Brain microvascular endothelial cell (primary cell): Measurements from ENCODE around the gene SELENOM.

Experiments
- DNase-seq: peaks from one replicate; pipeline ENCODE4 v3.0.0-alpha.2; 2020
- H3K27ac ChIP-seq: fragments of 250-450 bp; sonication (Bioruptor Pico); 2 replicates; pipeline ENCODE4 v1.5.1; 2020; ENCODE audit warnings: mild to moderate bottlenecking, moderate library complexity
- H3K27me3 ChIP-seq: fragments of 250-450 bp; sonication (Bioruptor Pico); replicated peaks from 2 replicates; pipeline ENCODE4 v1.5.1; 2020; ENCODE audit warnings: mild to moderate bottlenecking
- H3K36me3 ChIP-seq: fragments of 250-450 bp; sonication (Bioruptor Pico); replicated peaks from 2 replicates; pipeline ENCODE4 v1.5.1; 2020; ENCODE audit warnings: mild to moderate bottlenecking
- H3K4me3 ChIP-seq: 2 replicates; pipeline ENCODE4 v1.5.1; 2011; ENCODE audit warnings: low read depth, mild to moderate bottlenecking, control low read depth, low read length, moderate library complexity
- in situ Hi-C: cut with HindIII; loops from 2 replicates; pipeline ENCODE4 v1.10.0; 2017; ENCODE audit warnings: low sequenced_read_pairs, low pct_ligation_motif_present
- TF ChIP-seq, protein P1 (sequence below): IDR thresholded peaks from 2 replicates; pipeline ENCODE4 v1.5.1; 2011; ENCODE audit warnings: low read depth, mild to moderate bottlenecking, moderate library complexity, low read length, control low read depth, inconsistent platforms; ENCODE audit errors: missing control alignments

Gene SELENOM

DNA sequence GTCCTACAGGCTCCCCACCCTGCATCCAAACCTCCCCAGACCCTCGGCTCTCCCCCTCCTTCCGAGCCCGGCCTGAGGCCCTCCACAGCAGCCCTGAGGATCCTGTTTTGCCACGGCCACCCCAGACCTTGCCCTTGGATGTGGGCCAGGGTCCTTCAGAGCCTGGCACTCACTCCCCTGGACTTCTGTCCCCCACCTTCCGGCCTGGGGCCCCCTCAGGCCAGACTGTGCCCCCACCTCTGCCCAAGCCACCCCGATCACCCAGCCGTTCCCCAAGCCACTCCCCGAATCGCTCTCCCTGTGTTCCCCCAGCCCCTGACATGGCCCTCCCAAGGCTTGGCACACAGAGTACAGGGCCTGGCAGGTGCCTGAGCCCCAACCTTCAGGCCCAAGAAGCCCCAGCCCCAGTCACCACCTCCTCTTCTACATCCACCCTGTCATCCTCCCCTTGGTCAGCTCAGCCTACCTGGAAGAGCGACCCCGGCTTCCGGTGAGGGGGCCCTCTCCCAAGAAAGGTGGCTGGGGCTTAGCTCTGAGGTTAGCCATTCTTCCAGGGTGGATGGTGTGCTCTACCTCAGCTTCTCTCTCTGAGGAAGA, 18.3 kb upstream of the SELENOM start:
- Histone ChIP-seq H3K4me3 (no peak overlapping the region), H3K36me3 (no peaks in the 10 kb centered on the region), H3K27ac (no peak overlapping the region), H3K27me3 (no peaks in the 10 kb centered on the region)
- TF ChIP-seq, protein P1, sequence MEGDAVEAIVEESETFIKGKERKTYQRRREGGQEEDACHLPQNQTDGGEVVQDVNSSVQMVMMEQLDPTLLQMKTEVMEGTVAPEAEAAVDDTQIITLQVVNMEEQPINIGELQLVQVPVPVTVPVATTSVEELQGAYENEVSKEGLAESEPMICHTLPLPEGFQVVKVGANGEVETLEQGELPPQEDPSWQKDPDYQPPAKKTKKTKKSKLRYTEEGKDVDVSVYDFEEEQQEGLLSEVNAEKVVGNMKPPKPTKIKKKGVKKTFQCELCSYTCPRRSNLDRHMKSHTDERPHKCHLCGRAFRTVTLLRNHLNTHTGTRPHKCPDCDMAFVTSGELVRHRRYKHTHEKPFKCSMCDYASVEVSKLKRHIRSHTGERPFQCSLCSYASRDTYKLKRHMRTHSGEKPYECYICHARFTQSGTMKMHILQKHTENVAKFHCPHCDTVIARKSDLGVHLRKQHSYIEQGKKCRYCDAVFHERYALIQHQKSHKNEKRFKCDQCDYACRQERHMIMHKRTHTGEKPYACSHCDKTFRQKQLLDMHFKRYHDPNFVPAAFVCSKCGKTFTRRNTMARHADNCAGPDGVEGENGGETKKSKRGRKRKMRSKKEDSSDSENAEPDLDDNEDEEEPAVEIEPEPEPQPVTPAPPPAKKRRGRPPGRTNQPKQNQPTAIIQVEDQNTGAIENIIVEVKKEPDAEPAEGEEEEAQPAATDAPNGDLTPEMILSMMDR, result no peak
- DNase-seq, result no peak
- in situ Hi-C loops, result no loop called here

DNA sequence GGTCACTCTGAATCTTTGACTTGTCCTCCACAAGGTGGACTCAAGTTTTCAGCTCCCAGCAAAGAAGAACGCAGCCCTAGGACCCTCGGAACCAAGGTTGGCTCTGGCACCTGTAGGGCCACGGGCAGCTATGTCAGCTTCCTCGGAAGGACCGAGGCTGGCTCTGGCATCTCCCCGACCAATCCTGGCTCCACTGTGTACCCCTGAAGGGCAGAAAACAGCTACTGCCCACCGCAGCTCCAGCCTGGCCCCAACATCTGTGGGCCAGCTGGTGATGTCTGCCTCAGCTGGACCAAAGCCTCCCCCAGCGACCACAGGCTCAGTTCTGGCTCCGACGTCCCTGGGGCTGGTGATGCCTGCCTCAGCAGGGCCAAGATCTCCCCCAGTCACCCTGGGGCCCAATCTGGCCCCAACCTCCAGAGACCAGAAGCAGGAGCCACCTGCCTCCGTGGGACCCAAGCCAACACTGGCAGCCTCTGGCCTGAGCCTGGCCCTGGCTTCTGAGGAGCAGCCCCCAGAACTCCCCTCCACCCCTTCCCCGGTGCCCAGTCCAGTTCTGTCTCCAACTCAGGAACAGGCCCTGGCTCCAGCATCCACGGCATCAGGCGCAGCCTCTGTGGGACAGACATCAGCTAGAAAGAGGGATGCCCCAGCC, 17.6 kb upstream of the SELENOM start:
- no peak overlapping the region for H3K27ac ChIP-seq
- no peaks in the 10 kb centered on the region for H3K36me3 ChIP-seq
- in situ Hi-C loops, result no loop called here
- no peak overlapping the region for H3K4me3 ChIP-seq
- no peak for DNase-seq
- TF ChIP-seq, protein P1, result no peak
- no peaks in the 10 kb centered on the region for H3K27me3 ChIP-seq

GRCh38 chr22:31124290-31124689, 16.9 kb upstream of the SELENOM start:
- no peak for DNase-seq
- no peaks in the 10 kb centered on the region for H3K36me3 ChIP-seq
- H3K4me3 ChIP-seq, result no peak overlapping the region
- in situ Hi-C loops, result no loop called here
- no peaks in the 10 kb centered on the region for H3K27me3 ChIP-seq
- TF ChIP-seq, protein P1, result no peak
- no peak overlapping the region for H3K27ac ChIP-seq

GRCh38 chr22:31123292-31123602, 15.9 kb upstream of the SELENOM start:
- Histone ChIP-seq H3K27ac (no peak overlapping the region), H3K4me3 (peak overlapping the region; percentile 55)
- in situ Hi-C loops, result no loop called here

DNA sequence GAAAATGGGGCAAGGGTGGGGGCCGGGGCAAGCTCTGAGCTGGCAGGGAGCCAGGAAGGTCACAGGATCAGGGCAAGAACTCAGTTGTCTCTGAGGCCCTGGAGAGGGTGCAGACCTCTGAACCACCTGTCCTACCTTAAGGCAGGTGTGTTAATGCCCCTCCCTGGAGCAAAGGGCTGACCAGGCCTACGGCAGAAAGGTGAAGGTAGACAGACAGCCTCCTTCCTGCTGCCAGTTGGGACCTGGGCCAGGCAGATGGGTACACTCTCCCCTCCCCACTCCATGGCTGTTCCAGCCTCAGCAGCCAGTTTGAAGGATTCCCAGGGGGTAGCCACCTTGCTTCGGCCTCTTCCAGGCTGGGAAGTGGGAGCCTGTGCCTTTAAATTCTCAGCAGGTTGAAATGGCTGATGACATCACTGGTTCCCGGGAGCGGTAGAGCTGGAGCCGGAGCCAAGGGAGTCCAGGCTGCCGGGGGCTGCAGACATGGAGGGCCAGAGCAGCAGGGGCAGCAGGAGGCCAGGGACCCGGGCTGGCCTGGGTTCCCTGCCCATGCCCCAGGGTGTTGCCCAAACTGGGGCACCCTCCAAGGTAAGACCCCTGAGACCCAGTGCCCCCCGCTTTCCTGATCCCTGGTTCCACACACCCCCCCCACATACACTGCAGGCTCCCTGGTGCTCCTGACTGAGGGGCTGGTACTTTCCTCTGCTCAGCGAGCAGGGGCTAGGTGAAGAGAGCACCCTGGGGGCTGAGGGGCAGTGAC, 15.3 kb upstream of the SELENOM start, which contains the start of gene INPP5J:
Gene INPP5J (plus strand): TSS at position 435 of the 760 bp plus-strand sequence. CDS start 49 bp downstream, at position 484.
- no peak within 1 kb of the TSS for H3K27ac ChIP-seq
- no peaks in the 10 kb centered on the region for H3K36me3 ChIP-seq
- TF ChIP-seq, protein P1, result no peak
- peak; percentile 45 for DNase-seq
- H3K27me3 ChIP-seq, result no peaks in the 10 kb centered on the region
- peak within 1 kb of the TSS; percentile 55 for H3K4me3 ChIP-seq
- in situ Hi-C loops, result no loop called here

More at GRCh38 chr22:31123292-31123602, 15.9 kb upstream of the SELENOM start:
- TF ChIP-seq, protein P1, result no peak
- no peaks in the 10 kb centered on the region for H3K36me3 ChIP-seq
- H3K27me3 ChIP-seq, result no peaks in the 10 kb centered on the region
- DNase-seq, result no peak
